Measurements from ENCODE around the gene SUN5. TPM values are rescaled to one million over a fixed set of nuclear protein-coding genes. Genes with fewer than 3 reads are reported as not detected.

SUN5 gene
- total RNA-seq, 2 experiments from 2014 or later = not detected

DNA sequence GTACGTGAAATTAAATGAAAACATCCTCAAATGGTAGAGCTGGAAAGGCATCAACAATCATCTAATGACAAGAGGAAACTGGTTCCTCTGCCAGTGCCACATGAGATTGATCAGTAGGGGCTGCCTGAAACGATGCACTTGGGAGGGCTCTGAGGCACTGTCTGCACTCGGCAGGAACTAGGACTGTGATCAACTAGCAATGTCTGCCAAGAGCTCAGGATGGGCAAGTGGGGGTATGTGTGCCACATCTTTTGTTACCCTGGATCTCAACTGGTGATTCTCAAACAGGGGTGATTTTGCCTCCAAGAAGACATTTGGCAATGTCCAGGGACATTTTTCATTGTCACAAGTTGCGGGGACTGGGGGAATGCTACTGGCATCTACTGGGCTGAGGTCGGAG is 29.1 kb upstream of the SUN5 start:
- Histone ChIP-seq H3K27ac (ENCODE audit: low read depth in 1 of 2, low read length in 2 of 2) (no peak overlapping the region), H3K4me3 (ENCODE audit: low read length) (no peak overlapping the region), H3K27me3 (ENCODE audit: control insufficient read depth in 1 of 2, insufficient read depth in 2 of 2, low read length in 2 of 2) (no peaks in the 10 kb centered on the region), H3K9me3 (ENCODE audit: control insufficient read depth in 1 of 2, insufficient read depth in 1 of 2, low read length in 2 of 2) (peaks cover 6 to 10% of the 10 kb centered on the region in 2 experiments), H3K36me3 (ENCODE audit: insufficient read depth, low read length) (no peaks in the 10 kb centered on the region), H3K4me1 (ENCODE audit: insufficient read depth, low read length) (no peaks in the 10 kb centered on the region)
- Mint-ChIP-seq H3K36me3 (ENCODE audit: low read depth) (no peaks in the 10 kb centered on the region), H3K4me3 (no peak overlapping the region), H3K27me3 (no peaks in the 10 kb centered on the region), H3K4me1 (ENCODE audit: low read depth) (no peaks in the 10 kb centered on the region), H3K27ac (no peak overlapping the region), H3K9me3 (peaks cover 3% of the 10 kb centered on the region)
- TF ChIP-seq, protein P1, sequence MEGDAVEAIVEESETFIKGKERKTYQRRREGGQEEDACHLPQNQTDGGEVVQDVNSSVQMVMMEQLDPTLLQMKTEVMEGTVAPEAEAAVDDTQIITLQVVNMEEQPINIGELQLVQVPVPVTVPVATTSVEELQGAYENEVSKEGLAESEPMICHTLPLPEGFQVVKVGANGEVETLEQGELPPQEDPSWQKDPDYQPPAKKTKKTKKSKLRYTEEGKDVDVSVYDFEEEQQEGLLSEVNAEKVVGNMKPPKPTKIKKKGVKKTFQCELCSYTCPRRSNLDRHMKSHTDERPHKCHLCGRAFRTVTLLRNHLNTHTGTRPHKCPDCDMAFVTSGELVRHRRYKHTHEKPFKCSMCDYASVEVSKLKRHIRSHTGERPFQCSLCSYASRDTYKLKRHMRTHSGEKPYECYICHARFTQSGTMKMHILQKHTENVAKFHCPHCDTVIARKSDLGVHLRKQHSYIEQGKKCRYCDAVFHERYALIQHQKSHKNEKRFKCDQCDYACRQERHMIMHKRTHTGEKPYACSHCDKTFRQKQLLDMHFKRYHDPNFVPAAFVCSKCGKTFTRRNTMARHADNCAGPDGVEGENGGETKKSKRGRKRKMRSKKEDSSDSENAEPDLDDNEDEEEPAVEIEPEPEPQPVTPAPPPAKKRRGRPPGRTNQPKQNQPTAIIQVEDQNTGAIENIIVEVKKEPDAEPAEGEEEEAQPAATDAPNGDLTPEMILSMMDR (IDR thresholded peaks at IDR 0.05) = no peak
- POLR2A ChIA-PET = interaction anchor here (1.2 kb wide), 1 partner anchor 62 kb away, joined by 3 read pairs; no protein-coding TSS in a partner anchor
- CTCF ChIA-PET = no interaction called here
- intact Hi-C loops (cut with DNase I, micrococcal nuclease) = no loop called here
- DNase-seq = no peak
- ATAC-seq (ENCODE audit: poor library complexity) = no peak

DNA sequence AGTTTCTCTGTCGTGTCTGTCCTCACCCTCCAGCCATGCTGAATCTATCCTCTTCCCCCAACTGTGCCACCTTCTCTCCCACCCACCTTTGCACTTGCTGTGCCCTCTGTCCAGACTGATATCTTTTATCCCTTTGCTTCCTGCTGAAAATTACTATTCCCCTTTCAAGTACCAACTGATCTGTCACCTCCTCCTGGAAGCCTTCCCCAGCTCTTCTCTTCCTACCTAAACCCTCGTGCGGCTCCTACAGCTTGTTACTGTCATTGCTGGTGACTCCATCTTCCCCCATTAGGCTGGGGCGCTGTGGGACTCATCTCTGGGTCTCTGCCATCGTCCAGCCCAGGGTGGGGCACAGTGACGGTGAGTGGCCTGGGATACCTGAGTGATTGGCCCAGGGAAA is 28.3 kb upstream of the SUN5 start:
- TF ChIP-seq, protein P1 (IDR thresholded peaks at IDR 0.05) = no peak
- intact Hi-C loops (cut with DNase I, micrococcal nuclease) = no loop called here
- Mint-ChIP-seq H3K36me3 (ENCODE audit: low read depth) (no peaks in the 10 kb centered on the region), H3K9me3 (no peaks in the 10 kb centered on the region), H3K4me1 (ENCODE audit: low read depth) (no peaks in the 10 kb centered on the region), H3K4me3 (no peak overlapping the region), H3K27me3 (no peaks in the 10 kb centered on the region), H3K27ac (no peak overlapping the region)
- Histone ChIP-seq H3K27ac (ENCODE audit: low read depth in 1 of 2, low read length in 2 of 2) (no peak overlapping the region), H3K9me3 (ENCODE audit: control insufficient read depth in 1 of 2, insufficient read depth in 1 of 2, low read length in 2 of 2) (peaks cover 6 to 10% of the 10 kb centered on the region in 2 experiments), H3K36me3 (ENCODE audit: insufficient read depth, low read length) (no peaks in the 10 kb centered on the region), H3K27me3 (ENCODE audit: control insufficient read depth in 1 of 2, insufficient read depth in 2 of 2, low read length in 2 of 2) (no peaks in the 10 kb centered on the region), H3K4me1 (ENCODE audit: insufficient read depth, low read length) (no peaks in the 10 kb centered on the region), H3K4me3 (ENCODE audit: low read length) (no peak overlapping the region)
- no peak for ATAC-seq (ENCODE audit: poor library complexity)
- POLR2A ChIA-PET = interaction anchor here (1.2 kb wide), 1 partner anchor 61 kb away, joined by 3 read pairs; no protein-coding TSS in a partner anchor
- no peak for DNase-seq
- CTCF ChIA-PET = no interaction called here

DNA sequence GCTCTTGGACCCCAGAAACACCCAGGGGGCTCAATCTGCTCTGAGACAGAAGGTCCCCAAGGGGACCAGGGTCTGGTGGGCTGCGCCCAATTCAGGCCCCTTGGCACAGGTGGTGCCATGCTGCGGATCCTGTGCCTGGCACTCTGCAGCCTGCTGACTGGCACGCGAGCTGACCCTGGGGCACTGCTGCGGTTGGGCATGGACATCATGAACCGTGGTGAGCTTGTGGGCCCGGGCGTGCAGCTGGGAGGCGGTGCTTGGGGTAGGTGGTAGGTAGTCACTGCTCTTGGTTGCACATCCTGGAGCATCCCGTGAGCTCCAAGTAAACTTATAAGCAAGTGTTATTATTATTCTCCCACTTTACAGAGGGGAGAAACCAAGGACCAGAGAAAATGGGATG is 27.3 kb upstream of the SUN5 start, which contains the start of gene BPIFB6:
TSS of gene BPIFB6 (plus strand) at position 118 of the 400 bp plus-strand sequence. CDS start at position 118, 0 bp downstream.
- ChIA-PET POLR2A (no interaction called here), CTCF (interaction anchor here (0.7 kb wide), 1 partner anchor 9 kb away, joined by 3 read pairs; no protein-coding TSS in a partner anchor)
- TF ChIP-seq, protein P1 (IDR thresholded peaks at IDR 0.05) = no peak
- no peak within 1 kb of the TSS for H3K27ac ChIP-seq (ENCODE audit: low read depth in 1 of 2, low read length in 2 of 2)
- intact Hi-C loops (cut with DNase I, micrococcal nuclease) = no loop called here
- no peak within 1 kb of the TSS for H3K4me3 ChIP-seq (ENCODE audit: low read length)
- DNase-seq (no peak), ATAC-seq (ENCODE audit: poor library complexity) (no peak)
- H3K9me3 ChIP-seq (ENCODE audit: control insufficient read depth in 1 of 2, insufficient read depth in 1 of 2, low read length in 2 of 2) = peaks cover 6 to 10% of the 10 kb centered on the region in 2 experiments
- no peaks in the 10 kb centered on the region for H3K36me3 ChIP-seq (ENCODE audit: insufficient read depth, low read length)
- no peaks in the 10 kb centered on the region for H3K27me3 Mint-ChIP-seq
- H3K27me3 ChIP-seq (ENCODE audit: control insufficient read depth in 1 of 2, insufficient read depth in 2 of 2, low read length in 2 of 2) = no peaks in the 10 kb centered on the region
- H3K27ac Mint-ChIP-seq = no peak within 1 kb of the TSS
- H3K4me1 ChIP-seq (ENCODE audit: insufficient read depth, low read length) = no peaks in the 10 kb centered on the region
- H3K4me1 Mint-ChIP-seq (ENCODE audit: low read depth) = no peaks in the 10 kb centered on the region
- H3K36me3 Mint-ChIP-seq (ENCODE audit: low read depth) = no peaks in the 10 kb centered on the region
- no peak within 1 kb of the TSS for H3K4me3 Mint-ChIP-seq
- H3K9me3 Mint-ChIP-seq = no peaks in the 10 kb centered on the region

All from CD4-positive, alpha-beta T cell (primary cell).